Upper lobe of left lung (tissue), 6 donors: ENCODE data around the gene ITPR2. TPM values are rescaled to one million over a fixed set of nuclear protein-coding genes. Genes with fewer than 3 reads are reported as not detected.
"Not testable (repeated sequence)": the region's sequence is repeated elsewhere in the genome, so short reads cannot be mapped to it uniquely, and the experiment has no call there.

Experiments
- ATAC-seq, 2 donors: fragments of 200-7000 bp; cut with Tn5 transposase; one replicate each; pipeline ENCODE4 v1.9.1; 2022; ENCODE audit warnings: mild to moderate bottlenecking in 2 of 2, moderate library complexity in 2 of 2; ENCODE audit not compliant: low FRiP score in 2 of 2
- DNase-seq, 2 donors: peaks; one replicate each; pipeline ENCODE4 v3.0.0-alpha.2; 2019 to 2020
- H3K27ac ChIP-seq, 4 donors: fragments of 200-600 bp; sonication (generic); one replicate each; pipeline ENCODE4 v1.5.1; 2016 to 2019
- H3K27me3 ChIP-seq, 4 donors: fragments of 200-600 bp; sonication (generic); one replicate each; pipeline ENCODE4 v1.5.1; 2017 to 2019
- H3K36me3 ChIP-seq, 4 donors: fragments of 200-600 bp; sonication (generic); one replicate each; pipeline ENCODE4 v1.5.1; 2016 to 2019
- H3K4me1 ChIP-seq, 4 donors: fragments of 200-600 bp; sonication (generic); one replicate each; pipeline ENCODE4 v1.5.1; 2018 to 2019
- H3K4me3 ChIP-seq, 4 donors: fragments of 200-600 bp; sonication (generic); one replicate each; pipeline ENCODE4 v1.5.1; 2017 to 2019; ENCODE audit warnings: mild to moderate bottlenecking in 2 of 4, moderate library complexity in 1 of 4
- H3K9me3 ChIP-seq, 4 donors: fragments of 200-600 bp; sonication (generic); one replicate each; pipeline ENCODE4 v1.5.1; 2018 to 2019
- CTCF ChIP-seq, 6 experiments: fragments of 450-650 bp in 4 of 6; fragments of 200-600 bp in 2 of 6; sonication (generic) in 2 of 6; IDR thresholded peaks; one replicate each; pipeline ENCODE4 v1.5.1; 2016 to 2019; ENCODE audit warnings: antibody characterized with exemption in 6 of 6
- EP300 ChIP-seq, 4 donors: sonication (generic); formaldehyde crosslinking; IDR thresholded peaks; one replicate each; pipeline ENCODE4 v1.5.1; 2017; ENCODE audit warnings: antibody characterized with exemption in 4 of 4, control low read depth in 2 of 4
- POLR2A ChIP-seq, 4 donors: fragments of 450-650 bp; IDR thresholded peaks; one replicate each; pipeline ENCODE4 v1.5.1; 2016 to 2017; ENCODE audit warnings: antibody characterized with exemption in 4 of 4, mild to moderate bottlenecking in 2 of 4
- POLR2AphosphoS5 ChIP-seq, 2 donors: sonication (generic); formaldehyde crosslinking; IDR thresholded peaks; one replicate each; pipeline ENCODE4 v1.5.1; 2017; ENCODE audit warnings: antibody characterized with exemption in 2 of 2
- WGBS, 2 donors: methylation state at CpG; one replicate each; pipeline ENCODE4 v1.1.5; 2017 to 2018; 5-methylcytosine and 5-hydroxymethylcytosine counted together
- total RNA-seq, 6 donors: library from RNA; depleted of rRNA in 4 of 6; stranded (reverse); fragments of >200 nt in 4 of 6; gene quantifications; one replicate each; pipeline versions ENCODE4 v1.1.0 to v1.2.1, GENCODE V29; 2016 to 2021
- donor health status: DM: no; HTN: no; CAD: no; lungs with moderate emphysema.
- donor health status: DM: no; HTN: yes; CAD: no; lungs with severe emphysema.

The ITPR2 gene
- total RNA-seq, 6 donors from 2014 or later = 35.5 to 115 (median 45.0) TPM

GRCh38 chr12:26869104-26869494, 36.1 kb upstream of the ITPR2 start:
- ATAC-seq = no peak
- Histone ChIP-seq H3K27me3 (no peaks in the 10 kb centered on the region), H3K36me3 (no peaks in the 10 kb centered on the region), H3K4me1 (peaks cover 10 to 16% (median 12%) of the 10 kb centered on the region in 4 donors), H3K27ac (no peak overlapping the region), H3K9me3 (no peaks in the 10 kb centered on the region), H3K4me3 (no peak overlapping the region)
- TF ChIP-seq EP300 (IDR thresholded peaks at IDR 0.05) (no peak), CTCF (IDR thresholded peaks at IDR 0.05) (no peak), POLR2A (IDR thresholded peaks at IDR 0.05) (no peak), POLR2AphosphoS5 (IDR thresholded peaks at IDR 0.05) (no peak)
- DNase-seq = no peak
- WGBS, 2 donors = 94 to 96% methylated on average over 6 of the region's 6 CpGs

GRCh38 chr12:26868447-26869103, 35.6 kb upstream of the ITPR2 start:
- TF ChIP-seq POLR2A (IDR thresholded peaks at IDR 0.05) (no peak), CTCF (IDR thresholded peaks at IDR 0.05) (no peak)
- DNase-seq (no peak), ATAC-seq (no peak)
- Histone ChIP-seq H3K36me3 (no peaks in the 10 kb centered on the region), H3K27me3 (no peaks in the 10 kb centered on the region), H3K27ac (no peak overlapping the region), H3K9me3 (no peaks in the 10 kb centered on the region), H3K4me1 (peaks cover 10 to 16% (median 12%) of the 10 kb centered on the region in 4 donors), H3K4me3 (no peak overlapping the region)
- WGBS, 2 donors = 94 to 95% methylated on average over 3 of the region's 3 CpGs

GRCh38 chr12:26867080-26867479, 34.1 kb upstream of the ITPR2 start:
- no peaks in the 10 kb centered on the region for H3K9me3 ChIP-seq
- ATAC-seq (no peak), DNase-seq (no peak)
- no peak overlapping the region for H3K4me3 ChIP-seq
- H3K36me3 ChIP-seq = no peaks in the 10 kb centered on the region
- WGBS, 2 donors = 64 to 73% methylated on average over 2 of the region's 2 CpGs
- H3K27me3 ChIP-seq = no peaks in the 10 kb centered on the region
- TF ChIP-seq POLR2A (IDR thresholded peaks at IDR 0.05) (no peak), EP300 (IDR thresholded peaks at IDR 0.05) (no peak), CTCF (IDR thresholded peaks at IDR 0.05) (no peak)
- no peak overlapping the region for H3K27ac ChIP-seq
- H3K4me1 ChIP-seq = peaks cover 10 to 16% (median 12%) of the 10 kb centered on the region in 4 donors

- no peak overlapping the region for H3K4me3 ChIP-seq
- H3K4me1 ChIP-seq = no peaks in the 10 kb centered on the region
- DNase-seq (no peak), ATAC-seq (no peak)
- no peaks in the 10 kb centered on the region for H3K9me3 ChIP-seq
- H3K27me3 ChIP-seq = no peaks in the 10 kb centered on the region
- TF ChIP-seq POLR2AphosphoS5 (IDR thresholded peaks at IDR 0.05) (no peak), CTCF (IDR thresholded peaks at IDR 0.05) (peak in 2 of 6 experiments; percentile 6 to 9)
- 53 to 57% methylated on average over 4 of the region's 4 CpGs for WGBS, 2 donors
- no peak overlapping the region for H3K27ac ChIP-seq
- no peaks in the 10 kb centered on the region for H3K36me3 ChIP-seq
These were observed 30.5 kb upstream of the ITPR2 start for GRCh38 chr12:26863515-26863914.

GRCh38 chr12:26862787-26863186, 29.8 kb upstream of the ITPR2 start:
- not testable (repeated sequence) for H3K27me3 ChIP-seq, H3K4me1 ChIP-seq, H3K27ac ChIP-seq, H3K36me3 ChIP-seq, DNase-seq, H3K9me3 ChIP-seq, ATAC-seq, H3K4me3 ChIP-seq
- 98 to 99% methylated on average over 3 of the region's 3 CpGs for WGBS, 2 donors
